Smooth muscle cell (in vitro differentiated cells): ENCODE measurements around the gene JOSD2. TPM values are rescaled to one million over a fixed set of nuclear protein-coding genes. Genes with fewer than 3 reads are reported as not detected.

Experiments used
- DNase-seq: peaks from one replicate; lab custom pipeline; 2025; ENCODE audit not compliant: unreplicated experiment; lab: John Stamatoyannopoulos, UW
- H2AFZ ChIP-seq: fragments of 200-600 bp; sonication (generic); 2 replicates; pipeline ENCODE4 v1.6.0; 2016; ENCODE audit warnings: antibody characterized with exemption, low read depth, mild to moderate bottlenecking
- H3F3A ChIP-seq: fragments of 200-600 bp; sonication (generic); 2 replicates; pipeline ENCODE4 v1.6.0; 2017; ENCODE audit warnings: antibody characterized with exemption, low read depth
- H3K27ac ChIP-seq: fragments of 200-600 bp; sonication (generic); 2 replicates; pipeline ENCODE4 v1.5.1; 2016; ENCODE audit warnings: low read depth, mild to moderate bottlenecking
- H3K27me3 ChIP-seq: fragments of 200-600 bp; sonication (generic); 2 replicates; pipeline ENCODE4 v1.6.1; 2016; ENCODE audit warnings: low read depth, mild to moderate bottlenecking
- H3K36me3 ChIP-seq: fragments of 200-600 bp; sonication (generic); 2 replicates; pipeline ENCODE4 v1.5.1; 2016; ENCODE audit warnings: low read depth
- H3K4me1 ChIP-seq: fragments of 200-600 bp; sonication (generic); 2 replicates; pipeline ENCODE4 v1.5.1; 2016; ENCODE audit warnings: low read depth
- H3K4me2 ChIP-seq: fragments of 200-600 bp; sonication (generic); 2 replicates; pipeline ENCODE4 v1.6.0; 2016; ENCODE audit warnings: mild to moderate bottlenecking
- H3K4me3 ChIP-seq: fragments of 200-600 bp; sonication (generic); 2 replicates; pipeline ENCODE4 v1.5.1; 2016; ENCODE audit warnings: mild to moderate bottlenecking
- H3K79me2 ChIP-seq: fragments of 200-600 bp; sonication (generic); 2 replicates; pipeline ENCODE4 v1.6.0; 2016; ENCODE audit warnings: low read depth, mild to moderate bottlenecking
- H3K9ac ChIP-seq: fragments of 200-600 bp; sonication (generic); 2 replicates; pipeline ENCODE4 v1.6.0; 2016; ENCODE audit warnings: low read depth
- H3K9me3 ChIP-seq: fragments of 200-600 bp; sonication (generic); replicated peaks from 2 replicates; pipeline ENCODE4 v1.5.1; 2016; ENCODE audit warnings: low read depth
- H4K20me1 ChIP-seq: fragments of 200-600 bp; sonication (generic); 2 replicates; pipeline ENCODE4 v1.6.0; 2016; ENCODE audit warnings: low read depth
- WGBS: methylation state at CpG from one replicate; pipeline ENCODE4 v1.1.7; 2016; ENCODE audit warnings: low lambda C conversion rate; 5-methylcytosine and 5-hydroxymethylcytosine counted together
- polyA plus RNA-seq: library from polyadenylated mRNA; unstranded; fragments of >200 nt; fragmentation: Nextera tagmentation; extraction: Ambion mirVana; gene quantifications from 2 replicates; pipeline ENCODE4 v1.2.1, GENCODE V29; 2016
- total RNA-seq: library from RNA; depleted of rRNA; stranded (reverse); fragments of >200 nt; gene quantifications from 2 replicates; pipeline ENCODE4 v1.2.3, GENCODE V29; 2014
- TF ChIP-seq, protein P1 (sequence below): fragments of 200-600 bp; sonication (generic); IDR thresholded peaks from 2 replicates; pipeline ENCODE4 v1.5.1; 2017; ENCODE audit warnings: borderline replicate concordance, mild to moderate bottlenecking, antibody characterized with exemption; ENCODE audit not compliant: insufficient read depth, poor library complexity, severe bottlenecking

JOSD2 gene
- total and polyA plus RNA-seq, 2 experiments from 2014 or later: 17.1 to 77.6 TPM

DNA sequence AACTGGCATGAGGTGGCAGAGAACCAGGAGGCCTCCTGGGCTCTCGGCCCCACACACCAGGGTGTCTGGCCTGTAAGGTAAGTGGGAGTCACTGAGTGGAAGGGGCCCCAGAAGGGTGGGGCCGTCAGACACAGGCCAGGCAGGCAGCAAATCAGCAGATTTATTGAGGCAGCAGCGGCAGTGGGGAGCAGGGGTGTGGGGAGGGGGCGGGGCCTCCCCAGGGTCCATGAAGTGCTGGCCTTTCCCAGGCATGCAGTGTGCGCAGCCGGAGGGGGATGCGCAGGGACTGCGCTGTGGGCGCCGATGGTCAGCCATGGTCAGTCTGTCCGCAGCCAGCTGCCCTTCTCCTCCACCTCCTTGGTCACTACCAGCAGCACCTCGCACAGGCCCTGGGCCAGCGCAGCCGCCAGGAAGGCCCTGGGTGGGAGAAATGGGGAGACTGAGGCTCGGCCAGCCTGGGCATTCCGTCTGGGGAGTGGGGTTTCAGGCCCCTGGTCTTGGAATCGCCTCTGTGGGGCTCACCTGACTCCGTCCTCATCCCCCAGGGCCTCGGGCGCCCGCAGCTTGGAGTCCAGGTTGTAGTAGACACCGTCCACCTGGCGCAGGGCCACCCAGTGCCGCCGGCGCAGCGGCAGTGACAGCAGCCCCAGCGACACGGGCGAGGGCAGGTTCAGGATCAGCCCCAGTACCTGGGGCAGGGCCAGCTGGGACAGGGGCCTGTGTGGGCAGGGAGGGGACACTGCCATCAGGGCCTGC lies 5.0 kb downstream of the JOSD2 start:
- Histone ChIP-seq H3K4me1 (peaks cover 4% of the 10 kb centered on the region), H3K4me3 (no peak overlapping the region), H3K9ac (no peak overlapping the region), H3F3A (no peaks in the 10 kb centered on the region), H2AFZ (no peak overlapping the region), H3K27ac (no peak overlapping the region), H3K36me3 (no peaks in the 10 kb centered on the region), H3K4me2 (no peak overlapping the region), H3K79me2 (no peaks in the 10 kb centered on the region), H3K27me3 (no peaks in the 10 kb centered on the region), H4K20me1 (no peaks in the 10 kb centered on the region), H3K9me3 (no peaks in the 10 kb centered on the region)
- TF ChIP-seq, protein P1, sequence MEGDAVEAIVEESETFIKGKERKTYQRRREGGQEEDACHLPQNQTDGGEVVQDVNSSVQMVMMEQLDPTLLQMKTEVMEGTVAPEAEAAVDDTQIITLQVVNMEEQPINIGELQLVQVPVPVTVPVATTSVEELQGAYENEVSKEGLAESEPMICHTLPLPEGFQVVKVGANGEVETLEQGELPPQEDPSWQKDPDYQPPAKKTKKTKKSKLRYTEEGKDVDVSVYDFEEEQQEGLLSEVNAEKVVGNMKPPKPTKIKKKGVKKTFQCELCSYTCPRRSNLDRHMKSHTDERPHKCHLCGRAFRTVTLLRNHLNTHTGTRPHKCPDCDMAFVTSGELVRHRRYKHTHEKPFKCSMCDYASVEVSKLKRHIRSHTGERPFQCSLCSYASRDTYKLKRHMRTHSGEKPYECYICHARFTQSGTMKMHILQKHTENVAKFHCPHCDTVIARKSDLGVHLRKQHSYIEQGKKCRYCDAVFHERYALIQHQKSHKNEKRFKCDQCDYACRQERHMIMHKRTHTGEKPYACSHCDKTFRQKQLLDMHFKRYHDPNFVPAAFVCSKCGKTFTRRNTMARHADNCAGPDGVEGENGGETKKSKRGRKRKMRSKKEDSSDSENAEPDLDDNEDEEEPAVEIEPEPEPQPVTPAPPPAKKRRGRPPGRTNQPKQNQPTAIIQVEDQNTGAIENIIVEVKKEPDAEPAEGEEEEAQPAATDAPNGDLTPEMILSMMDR: no peak
- WGBS: 96% methylated on average over 27 of the region's 30 CpGs
- DNase-seq: no peak

DNA sequence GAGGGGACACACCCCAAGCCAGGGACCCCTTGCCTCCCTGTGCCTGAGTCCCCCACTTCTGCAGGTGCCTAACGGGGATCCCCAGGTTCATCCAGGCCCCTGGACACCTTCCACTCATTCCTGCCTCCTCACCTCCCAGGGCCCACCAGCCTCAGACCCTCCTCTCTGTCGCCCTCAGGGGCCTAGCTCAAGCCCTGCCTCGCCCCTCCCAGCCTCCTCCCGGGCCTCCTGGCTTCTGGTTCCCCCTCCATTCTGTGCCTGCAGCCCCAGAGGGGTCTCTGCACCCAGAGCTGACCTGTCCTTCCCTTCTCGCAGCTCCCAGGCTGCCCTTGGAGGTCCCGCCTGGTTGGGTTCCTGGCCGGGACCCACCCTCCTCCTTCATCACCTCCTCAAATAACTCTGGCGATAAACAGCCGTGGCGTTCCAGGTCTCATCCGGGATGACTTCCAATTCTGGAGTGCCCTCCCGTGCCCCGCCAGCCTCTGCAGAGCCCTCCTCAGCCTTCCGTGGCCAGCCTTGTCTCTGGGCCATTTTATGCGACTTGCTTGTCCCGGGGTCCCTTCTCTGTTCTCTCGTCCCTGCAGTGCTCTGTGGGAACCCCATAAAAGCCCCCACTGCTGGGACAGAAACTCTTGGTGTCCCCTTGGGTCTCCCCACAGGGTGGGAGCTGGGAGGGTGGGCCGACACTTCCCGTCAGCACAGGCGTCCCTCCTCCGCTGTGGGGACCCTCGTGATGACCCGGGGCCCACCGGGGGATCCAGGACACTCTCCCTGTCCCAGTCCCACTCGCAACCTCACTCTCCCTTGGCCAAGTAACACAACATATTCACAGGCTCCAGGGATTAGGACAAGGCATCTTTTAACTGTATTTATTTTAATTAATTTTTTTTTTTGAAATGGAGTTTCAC lies 9.2 kb downstream of the JOSD2 start:
- 88% methylated on average over 25 of the region's 25 CpGs for WGBS
- H3F3A ChIP-seq: no peaks in the 10 kb centered on the region
- no peaks in the 10 kb centered on the region for H4K20me1 ChIP-seq
- H2AFZ ChIP-seq: no peak overlapping the region
- H3K36me3 ChIP-seq: no peaks in the 10 kb centered on the region
- no peak for DNase-seq
- H3K27me3 ChIP-seq: peaks cover 13% of the 10 kb centered on the region
- TF ChIP-seq, protein P1: no peak
- H3K79me2 ChIP-seq: no peaks in the 10 kb centered on the region
- no peaks in the 10 kb centered on the region for H3K9me3 ChIP-seq
- H3K4me3 ChIP-seq: no peak overlapping the region
- H3K27ac ChIP-seq: no peak overlapping the region
- H3K9ac ChIP-seq: no peak overlapping the region
- H3K4me2 ChIP-seq: no peak overlapping the region
- H3K4me1 ChIP-seq: no peaks in the 10 kb centered on the region

DNA sequence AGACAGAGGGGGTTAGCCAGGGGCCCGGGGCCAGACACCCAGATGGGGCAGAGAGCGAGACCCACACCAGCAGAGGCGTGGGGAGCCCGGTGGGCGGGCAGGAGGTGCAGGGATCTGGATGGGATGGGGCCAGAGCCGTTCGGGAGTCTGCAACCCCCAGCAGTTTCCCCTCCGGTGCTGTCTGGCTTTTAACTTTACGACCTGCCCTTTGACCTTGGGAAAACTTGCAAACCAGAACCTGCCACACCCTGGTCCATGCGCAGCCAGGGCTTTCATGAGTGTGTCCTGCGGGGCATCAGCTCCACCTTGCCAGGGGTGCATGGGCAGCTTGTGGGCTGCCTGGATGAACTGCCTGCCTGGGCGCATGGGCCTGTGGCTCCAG lies 9.8 kb downstream of the JOSD2 start:
- H2AFZ ChIP-seq: no peak overlapping the region
- H3K36me3 ChIP-seq: no peaks in the 10 kb centered on the region
- no peak overlapping the region for H3K27ac ChIP-seq
- no peaks in the 10 kb centered on the region for H3K79me2 ChIP-seq
- no peaks in the 10 kb centered on the region for H3F3A ChIP-seq
- no peaks in the 10 kb centered on the region for H4K20me1 ChIP-seq
- no peaks in the 10 kb centered on the region for H3K9me3 ChIP-seq
- H3K4me3 ChIP-seq: no peak overlapping the region
- H3K4me2 ChIP-seq: no peak overlapping the region
- peaks cover 13% of the 10 kb centered on the region for H3K27me3 ChIP-seq
- WGBS: 57% methylated on average over 10 of the region's 12 CpGs
- TF ChIP-seq, protein P1: no peak
- H3K9ac ChIP-seq: no peak overlapping the region
- no peaks in the 10 kb centered on the region for H3K4me1 ChIP-seq
- no peak for DNase-seq
